ENCODE data around the gene CZIB.
A peak's percentile ranks its signal among the peaks of the same experiment; 100 is the strongest.
"Not testable (repeated sequence)": the region's sequence is repeated elsewhere in the genome, so short reads cannot be mapped to it uniquely, and the experiment has no call there.

Gene CZIB

GRCh38 chr1:53188099-53188498 is 32.3 kb downstream of the CZIB start:
- no peak for DNase-seq

DNA sequence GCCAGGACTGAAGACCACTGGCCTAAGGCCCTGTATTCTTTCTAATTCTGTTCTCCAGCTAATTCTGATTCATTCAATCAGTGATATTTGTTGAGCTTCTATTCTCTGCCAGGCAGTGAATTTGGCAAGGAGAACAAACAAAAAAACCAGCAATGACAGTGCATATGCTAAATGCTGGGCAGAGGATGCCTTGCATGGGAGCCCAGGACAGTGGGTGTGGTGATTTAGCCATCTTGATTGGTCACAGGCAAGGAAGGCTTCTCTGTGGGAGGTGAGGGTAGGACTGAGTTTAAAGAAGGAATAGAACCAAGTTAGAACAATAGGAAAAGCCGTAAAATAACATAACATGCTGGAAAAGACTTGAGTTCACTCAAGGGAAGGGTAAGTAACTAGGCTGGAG is 33.0 kb downstream of the CZIB start:
- no peak for DNase-seq

- no peak for DNase-seq
These were observed 33.9 kb downstream of the CZIB start for GRCh38 chr1:53186533-53186932.

DNA sequence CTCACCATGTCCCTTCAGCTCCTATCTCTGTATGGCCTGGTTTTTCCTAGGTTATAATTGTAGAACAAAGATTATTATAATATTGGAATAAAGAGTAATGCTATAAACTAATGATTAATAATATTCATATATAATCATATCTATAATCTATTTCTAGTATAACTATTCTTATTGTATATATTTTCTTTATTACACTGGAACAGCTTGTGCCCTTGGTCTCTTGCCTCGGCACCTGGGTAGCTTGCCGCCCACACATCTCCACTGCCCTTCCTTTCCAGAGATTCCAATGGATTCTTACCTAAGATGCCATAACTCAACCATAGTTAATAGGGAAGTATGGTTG is 34.5 kb downstream of the CZIB start:
- DNase-seq: not testable (repeated sequence)

DNA sequence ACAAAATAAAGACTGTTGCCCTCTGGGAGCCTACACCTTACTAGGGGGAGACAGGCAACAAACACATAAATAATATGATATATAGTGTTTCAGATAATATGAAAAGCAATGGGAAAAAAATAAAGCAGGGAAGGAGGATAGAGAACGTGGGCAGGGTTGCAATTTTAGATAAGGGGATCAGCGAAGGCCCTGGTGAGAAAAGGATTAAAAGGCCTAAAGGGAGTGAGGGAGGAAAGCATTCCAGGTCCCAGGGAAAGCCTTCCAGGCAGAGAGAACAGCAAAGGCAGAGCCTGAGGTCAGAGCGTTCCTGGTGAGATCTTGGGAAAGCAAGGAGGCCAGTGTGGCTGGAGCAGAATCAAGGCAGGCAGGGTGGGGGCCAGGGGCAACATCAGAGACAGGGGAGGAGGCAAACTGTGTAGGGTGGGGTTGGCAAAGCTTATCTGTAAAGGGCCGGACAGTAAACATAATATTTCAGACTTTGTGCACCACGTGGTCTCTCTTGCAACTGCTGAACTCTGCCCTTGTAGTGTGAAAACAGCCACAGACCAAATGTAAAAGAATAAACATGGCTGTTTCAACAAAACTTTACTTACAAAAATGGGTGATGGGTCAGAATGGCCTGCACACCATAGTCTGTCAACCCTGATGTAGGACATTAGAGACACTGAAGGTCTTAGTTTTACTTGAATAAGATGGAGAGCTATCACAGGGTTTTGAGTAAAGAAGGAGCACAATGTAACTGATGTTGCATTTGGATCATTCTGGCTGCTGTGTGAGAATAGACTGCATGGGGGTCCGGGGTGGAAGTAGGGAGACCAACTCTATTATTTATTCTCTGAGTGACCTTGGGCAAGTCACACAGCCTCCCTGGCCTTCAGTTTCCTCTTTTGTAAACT is 37.1 kb downstream of the CZIB start:
- no peak for DNase-seq

DNA sequence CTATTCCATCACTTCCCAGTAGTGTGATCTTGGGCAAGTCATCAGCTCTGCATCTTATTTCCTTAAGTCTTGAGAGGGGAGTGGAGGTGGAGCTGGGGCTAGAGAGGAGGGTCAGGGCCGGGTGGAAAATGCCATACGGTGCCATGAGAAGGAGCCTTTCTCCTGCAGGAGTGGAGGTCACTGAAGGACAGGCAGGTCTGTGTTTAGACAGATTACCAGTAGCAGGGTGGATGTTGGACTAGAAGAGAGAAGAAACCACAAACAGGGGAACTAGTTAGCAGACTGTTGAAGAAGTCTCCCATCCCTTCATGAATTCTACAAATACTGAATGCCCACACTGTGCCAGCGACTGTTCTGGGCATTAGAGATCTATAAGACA is 37.7 kb downstream of the CZIB start:
- no peak for DNase-seq

- peak; percentile 81 for DNase-seq
These were observed 38.3 kb downstream of the CZIB start for GRCh38 chr1:53182111-53182593.

DNA sequence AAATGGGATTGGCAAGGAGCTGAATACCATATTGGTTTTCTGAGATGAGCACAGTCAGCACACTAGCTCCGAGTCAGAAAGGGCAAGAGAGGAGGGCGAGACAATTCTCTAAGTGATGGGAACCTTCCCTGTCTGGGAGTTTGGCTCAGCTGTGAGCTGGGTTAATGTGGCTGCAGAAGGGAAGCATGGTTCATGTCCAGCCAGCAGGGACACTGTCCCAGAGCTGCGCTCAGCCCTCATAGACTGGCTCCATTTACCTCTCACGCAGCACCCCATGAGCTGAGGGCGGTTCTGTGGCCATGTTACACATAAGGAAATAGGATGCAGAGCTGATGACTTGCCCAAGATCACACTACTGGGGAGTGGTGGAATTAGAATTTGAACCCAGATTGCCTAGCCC is 39.5 kb downstream of the CZIB start:
- DNase-seq: no peak

DNA sequence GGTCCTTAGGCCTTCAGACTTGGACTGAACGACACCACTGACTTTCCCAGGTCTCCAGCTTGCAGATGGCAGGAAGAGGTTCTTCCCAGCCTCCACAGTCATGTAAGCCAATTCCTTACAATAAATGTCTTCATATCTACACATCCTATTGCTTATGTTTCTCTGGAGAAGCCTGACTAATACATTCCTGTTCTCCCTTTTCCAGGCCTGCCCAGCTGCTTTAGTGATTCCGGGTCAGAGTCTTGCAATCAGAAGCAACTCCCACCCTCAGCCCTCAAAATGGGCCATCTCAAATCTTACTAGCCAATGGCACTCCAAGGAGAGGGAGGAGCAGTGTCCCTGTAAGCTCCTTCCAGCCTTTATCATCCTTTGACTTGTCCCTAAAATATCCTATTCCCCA is 40.2 kb downstream of the CZIB start:
- no peak for DNase-seq

GRCh38 chr1:53176452-53177208 is 43.8 kb downstream of the CZIB start:
- DNase-seq: no peak

- DNase-seq: no peak
These were observed 45.2 kb downstream of the CZIB start for GRCh38 chr1:53174971-53175913.

GRCh38 chr1:53172426-53173128 is 47.9 kb downstream of the CZIB start:
- peak; percentile 5 for DNase-seq

DNA sequence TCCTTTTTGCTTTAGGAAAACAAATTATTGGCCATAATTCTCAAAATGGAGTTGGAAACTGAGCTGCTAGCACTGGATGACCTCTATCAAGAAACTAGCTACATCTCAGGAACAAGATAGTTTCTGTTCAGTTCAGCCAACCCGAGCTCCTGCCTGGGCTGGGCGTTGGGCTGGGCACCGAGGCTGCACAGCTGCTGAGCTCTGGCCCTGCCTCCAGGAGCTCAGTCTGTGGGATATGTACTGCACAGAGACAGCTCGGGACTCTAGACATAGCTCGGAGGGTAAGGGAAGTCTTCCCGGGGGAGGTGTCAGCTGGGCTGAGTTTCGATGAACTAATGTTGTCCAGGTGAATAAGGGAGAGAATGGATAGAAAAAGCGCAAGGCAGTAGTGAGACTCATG is 53.5 kb downstream of the CZIB start:
- no peak for DNase-seq

- no peak for DNase-seq
These were observed 54.1 kb downstream of the CZIB start for GRCh38 chr1:53166366-53166765.

GRCh38 chr1:53165408-53165961 is 54.9 kb downstream of the CZIB start:
- DNase-seq: no peak
